Body of pancreas (tissue), 4 donors: ENCODE measurements around the gene GTSF1L. TPM values are rescaled to one million over a fixed set of nuclear protein-coding genes. Genes with fewer than 3 reads are reported as not detected.

Experiments used
- ATAC-seq: fragments of 150-250 bp; one replicate; pipeline ENCODE4 v1.9.1; 2016
- DNase-seq, 4 donors: peaks; one replicate each; pipeline ENCODE4 v3.0.0-alpha.2; 2019
- H3K27ac ChIP-seq, 4 donors: fragments of 200-600 bp; sonication (generic); 1 replicate in 3 of 4; 2 replicates in 1 of 4; pipeline versions ENCODE4 v1.5.1 to v1.6.1; 2016 to 2019; ENCODE audit warnings: mild to moderate bottlenecking in 1 of 4, mixed read lengths in 1 of 4, moderate library complexity in 1 of 4
- H3K27me3 ChIP-seq, 2 donors: fragments of 200-600 bp; sonication (generic); one replicate each; pipeline ENCODE4 v1.6.0; 2016; ENCODE audit warnings: mild to moderate bottlenecking in 1 of 2
- H3K36me3 ChIP-seq, 2 donors: fragments of 200-600 bp; sonication (generic); replicated peaks in 1 of 2; 2 replicates each; pipeline ENCODE4 v1.5.1; 2016; ENCODE audit warnings: low read depth in 2 of 2; ENCODE audit not compliant: insufficient read depth in 1 of 2
- H3K4me1 ChIP-seq: fragments of 200-600 bp; sonication (generic); one replicate; pipeline ENCODE4 v1.6.0; 2016
- H3K4me3 ChIP-seq, 2 donors: fragments of 200-600 bp; sonication (generic); 1 replicate in 1 of 2; 2 replicates in 1 of 2; pipeline ENCODE4 v1.5.1; 2016 to 2019
- H3K9me3 ChIP-seq, 3 donors: fragments of 200-600 bp; sonication (generic); 1 replicate in 2 of 3; 2 replicates in 1 of 3; pipeline ENCODE4 v1.5.1; 2016
- CTCF ChIP-seq, 7 experiments: fragments of 450-650 bp in 4 of 7; fragments of 200-600 bp in 3 of 7; sonication (generic) in 3 of 7; IDR thresholded peaks; one replicate each; pipeline ENCODE4 v1.5.1; 2016 to 2019; ENCODE audit warnings: antibody characterized with exemption in 7 of 7
- POLR2A ChIP-seq, 3 donors: fragments of 450-650 bp; IDR thresholded peaks; one replicate each; pipeline ENCODE4 v1.6.1; 2016; ENCODE audit warnings: antibody characterized with exemption in 3 of 3, mild to moderate bottlenecking in 2 of 3
- WGBS, 2 donors: methylation state at CpG; one replicate each; pipeline ENCODE4 v1.1.5; 2017; 5-methylcytosine and 5-hydroxymethylcytosine counted together
- intact Hi-C: fragments of 100-400 bp; cut with DNase I; formaldehyde crosslinking; loops from one replicate; pipeline ENCODE4 v1.15.1; 2023
- total RNA-seq, 2 donors: library from RNA; depleted of rRNA; stranded (reverse); fragments of >200 nt; gene quantifications; one replicate each; pipeline ENCODE4 v1.1.0, GENCODE V29; 2016

GTSF1L gene
- total RNA-seq, 2 donors from 2014 or later: not detected

GRCh38 chr20:43740642-43741041, 13.8 kb upstream of the GTSF1L start:
- no peak for TF ChIP-seq POLR2A (IDR thresholded peaks at IDR 0.05)
- no peak for TF ChIP-seq CTCF (IDR thresholded peaks at IDR 0.05)
- no peaks in the 10 kb centered on the region for H3K4me1 ChIP-seq
- H3K9me3 ChIP-seq: no peaks in the 10 kb centered on the region
- no peak for ATAC-seq
- no peak overlapping the region for H3K4me3 ChIP-seq
- 80 to 84% methylated on average over 3 of the region's 3 CpGs for WGBS, 2 donors
- no peaks in the 10 kb centered on the region for H3K36me3 ChIP-seq
- no peak for DNase-seq
- no peaks in the 10 kb centered on the region for H3K27me3 ChIP-seq
- H3K27ac ChIP-seq: no peak overlapping the region
- intact Hi-C loops: no loop called here

GRCh38 chr20:43739148-43739749, 12.4 kb upstream of the GTSF1L start:
- ATAC-seq (no peak), DNase-seq (no peak)
- no peak overlapping the region for H3K27ac ChIP-seq
- H3K36me3 ChIP-seq: no peaks in the 10 kb centered on the region
- no peak overlapping the region for H3K4me3 ChIP-seq
- no peak for TF ChIP-seq CTCF (IDR thresholded peaks at IDR 0.05)
- TF ChIP-seq POLR2A (IDR thresholded peaks at IDR 0.05): no peak
- no peaks in the 10 kb centered on the region for H3K9me3 ChIP-seq
- no peaks in the 10 kb centered on the region for H3K27me3 ChIP-seq
- 79 to 91% methylated on average over 9 of the region's 9 CpGs for WGBS, 2 donors
- intact Hi-C loops: no loop called here
- no peaks in the 10 kb centered on the region for H3K4me1 ChIP-seq

- no peak for DNase-seq
- 85 to 91% methylated on average over 7 of the region's 7 CpGs for WGBS, 2 donors
- Histone ChIP-seq H3K4me1 (no peaks in the 10 kb centered on the region), H3K4me3 (no peak overlapping the region), H3K36me3 (no peaks in the 10 kb centered on the region), H3K27ac (no peak overlapping the region), H3K9me3 (no peaks in the 10 kb centered on the region), H3K27me3 (no peaks in the 10 kb centered on the region)
- no peak for TF ChIP-seq POLR2A (IDR thresholded peaks at IDR 0.05)
- no peak for TF ChIP-seq CTCF (IDR thresholded peaks at IDR 0.05)
- no peak for ATAC-seq
- intact Hi-C loops: no loop called here
These were observed 11.1 kb upstream of the GTSF1L start for GRCh38 chr20:43737925-43738324.

GRCh38 chr20:43736588-43737158, 9.9 kb upstream of the GTSF1L start:
- no peaks in the 10 kb centered on the region for H3K4me1 ChIP-seq
- H3K4me3 ChIP-seq: no peak overlapping the region
- ATAC-seq (no peak), DNase-seq (no peak)
- H3K9me3 ChIP-seq: no peaks in the 10 kb centered on the region
- H3K27me3 ChIP-seq: no peaks in the 10 kb centered on the region
- H3K27ac ChIP-seq: no peak overlapping the region
- H3K36me3 ChIP-seq: no peaks in the 10 kb centered on the region
- 41 to 43% methylated on average over 2 of the region's 2 CpGs for WGBS, 2 donors
- TF ChIP-seq POLR2A (IDR thresholded peaks at IDR 0.05) (no peak), CTCF (IDR thresholded peaks at IDR 0.05) (no peak)
- intact Hi-C loops: no loop called here

GRCh38 chr20:43731927-43732326, 5.1 kb upstream of the GTSF1L start:
- intact Hi-C loops: no loop called here
- no peak for ATAC-seq
- 48 to 52% methylated on average over 4 to 5 of the region's 5 CpGs for WGBS, 2 donors

More at GRCh38 chr20:43731927-43732326, 5.1 kb upstream of the GTSF1L start:
- DNase-seq: no peak
- Histone ChIP-seq H3K27me3 (no peaks in the 10 kb centered on the region), H3K27ac (no peak overlapping the region), H3K9me3 (no peaks in the 10 kb centered on the region), H3K4me3 (no peak overlapping the region), H3K36me3 (no peaks in the 10 kb centered on the region), H3K4me1 (no peaks in the 10 kb centered on the region)
- no peak for TF ChIP-seq POLR2A (IDR thresholded peaks at IDR 0.05)
- TF ChIP-seq CTCF (IDR thresholded peaks at IDR 0.05): no peak
